GM23248 (cell line): Measurements from ENCODE around the gene SLIT2.

Source experiments
- EZH2 ChIP-seq: fragments of 200-600 bp; sonication (generic); IDR thresholded peaks from 2 replicates; pipeline ENCODE4 v1.6.1; 2018; ENCODE audit warnings: antibody characterized with exemption, mild to moderate bottlenecking; ENCODE audit not compliant: insufficient read depth, poor library complexity, severe bottlenecking
- EZH2phosphoT487 ChIP-seq: fragments of 200-600 bp; sonication (generic); IDR thresholded peaks from 2 replicates; pipeline ENCODE4 v1.6.1; 2018; ENCODE audit warnings: antibody characterized with exemption, moderate library complexity, mild to moderate bottlenecking, low read depth; ENCODE audit not compliant: insufficient read depth

- no peak for TF ChIP-seq EZH2
- TF ChIP-seq EZH2phosphoT487, result no peak
These were observed 492 bp upstream of the SLIT2 start for GRCh38 chr4:20251031-20251795.
